Ovary (tissue), 9 donors: ENCODE data around the gene PRDM16. TPM values are rescaled to one million over a fixed set of nuclear protein-coding genes. Genes with fewer than 3 reads are reported as not detected.

ENCODE experiments used
- DNase-seq, 5 donors: peaks; one replicate each; pipeline ENCODE4 v3.0.0-alpha.2; 2019 to 2020
- H3K27ac ChIP-seq, 2 donors: fragments of 200-600 bp; one replicate each; pipeline versions ENCODE4 v1.5.1 to v1.8.0; 2019 to 2022
- H3K27me3 ChIP-seq: fragments of 200-600 bp; one replicate; pipeline ENCODE4 v1.8.0; 2022
- H3K36me3 ChIP-seq: fragments of 200-600 bp; sonication (generic); one replicate; pipeline ENCODE4 v1.5.1; 2019
- H3K4me1 ChIP-seq: one replicate; pipeline ENCODE4 v1.8.1; 2013; ENCODE audit warnings: mild to moderate bottlenecking, moderate library complexity; ENCODE audit not compliant: insufficient read depth
- H3K4me3 ChIP-seq: fragments of 200-600 bp; sonication (generic); one replicate; pipeline ENCODE4 v1.5.1; 2017
- H3K9me3 ChIP-seq, 2 donors: fragments of 200-600 bp in 1 of 2; sonication (generic) in 1 of 2; one replicate each; pipeline versions ENCODE4 v1.5.1 to v1.8.1; 2013 to 2019; ENCODE audit warnings: mild to moderate bottlenecking in 1 of 2, moderate library complexity in 1 of 2
- EP300 ChIP-seq: sonication (generic); formaldehyde crosslinking; IDR thresholded peaks from one replicate; pipeline ENCODE4 v1.6.1; 2017; ENCODE audit warnings: antibody characterized with exemption
- POLR2A ChIP-seq: fragments of 450-650 bp; IDR thresholded peaks from one replicate; pipeline ENCODE4 v1.6.1; 2017; ENCODE audit warnings: antibody characterized with exemption, mild to moderate bottlenecking, moderate library complexity
- WGBS, 3 donors: extraction: QIAGEN DNeasy Blood & Tissue Kit in 1 of 3; methylation state at CpG; one replicate each; pipeline versions ENCODE4 v1.1.5 to v1.1.7; 2013 to 2017; 5-methylcytosine and 5-hydroxymethylcytosine counted together
- intact Hi-C, 4 donors: fragments of 100-400 bp; cut with DNase I; formaldehyde crosslinking; loops; one replicate each; pipeline versions ENCODE4 v1.11.0 to v1.15.1; 2022 to 2023
- polyA plus RNA-seq, 2 donors: library from polyadenylated mRNA; stranded (reverse); fragments of 200-250 nt in 1 of 2; fragments of 350-450 nt in 1 of 2; fragmentation: Illumina TruSeq in 1 of 2; extraction: RNeasy Lipid Tissue Mini Kit (QIAGEN cat#74804) in 1 of 2; gene quantifications; one replicate each; pipeline ENCODE4 v1.2.3, GENCODE V29; 2013 to 2014
- total RNA-seq, 7 donors: library from RNA; depleted of rRNA in 2 of 7; stranded (reverse); fragments of >200 nt in 2 of 7; fragmentation: NEBNext Ultra II Directional in 3 of 7; extraction: Animal tissue kit (Norgen Biotek cat#: 25700) in 3 of 7; gene quantifications; one replicate each; pipeline versions ENCODE4 v1.1.0 to v1.2.4, GENCODE V29; 2016 to 2023
- TF ChIP-seq, protein P1 (sequence below), 3 donors: fragments of 450-650 bp in 2 of 3; fragments of 200-600 bp in 1 of 3; IDR thresholded peaks; one replicate each; pipeline versions ENCODE4 v1.5.1 to v1.8.0; 2016 to 2022; ENCODE audit warnings: antibody characterized with exemption in 3 of 3, mild to moderate bottlenecking in 1 of 3
- donor health status: DM: no; HTN: no; CAD: no; lungs with moderate emphysema.
- donor health status: DM: no; HTN: no; CAD: no.
- donor health status: Bipolar disorder and iron deficiency.
- donor health status: DM: yes; HTN: yes; CAD: no.
- donor health status: DM: no; HTN: no; CAD: no.
- donor health status: DM: yes; HTN: yes; CAD: no.

Gene PRDM16
- total and polyA plus RNA-seq, 9 donors = 1.1 to 17.3 (median 3.9) TPM

- Histone ChIP-seq H3K27ac (no peak overlapping the region), H3K4me3 (no peak overlapping the region), H3K27me3 (no peaks in the 10 kb centered on the region), H3K9me3 (no peaks in the 10 kb centered on the region), H3K4me1 (peaks cover 11% of the 10 kb centered on the region), H3K36me3 (no peaks in the 10 kb centered on the region)
- intact Hi-C loops = no loop called here
- TF ChIP-seq POLR2A (no peak), EP300 (no peak)
- TF ChIP-seq, protein P1, sequence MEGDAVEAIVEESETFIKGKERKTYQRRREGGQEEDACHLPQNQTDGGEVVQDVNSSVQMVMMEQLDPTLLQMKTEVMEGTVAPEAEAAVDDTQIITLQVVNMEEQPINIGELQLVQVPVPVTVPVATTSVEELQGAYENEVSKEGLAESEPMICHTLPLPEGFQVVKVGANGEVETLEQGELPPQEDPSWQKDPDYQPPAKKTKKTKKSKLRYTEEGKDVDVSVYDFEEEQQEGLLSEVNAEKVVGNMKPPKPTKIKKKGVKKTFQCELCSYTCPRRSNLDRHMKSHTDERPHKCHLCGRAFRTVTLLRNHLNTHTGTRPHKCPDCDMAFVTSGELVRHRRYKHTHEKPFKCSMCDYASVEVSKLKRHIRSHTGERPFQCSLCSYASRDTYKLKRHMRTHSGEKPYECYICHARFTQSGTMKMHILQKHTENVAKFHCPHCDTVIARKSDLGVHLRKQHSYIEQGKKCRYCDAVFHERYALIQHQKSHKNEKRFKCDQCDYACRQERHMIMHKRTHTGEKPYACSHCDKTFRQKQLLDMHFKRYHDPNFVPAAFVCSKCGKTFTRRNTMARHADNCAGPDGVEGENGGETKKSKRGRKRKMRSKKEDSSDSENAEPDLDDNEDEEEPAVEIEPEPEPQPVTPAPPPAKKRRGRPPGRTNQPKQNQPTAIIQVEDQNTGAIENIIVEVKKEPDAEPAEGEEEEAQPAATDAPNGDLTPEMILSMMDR (IDR thresholded peaks at IDR 0.05) = no peak
- WGBS, 3 donors = 58 to 72% (median 72%) methylated on average over 22 of the region's 22 CpGs
- DNase-seq = no peak
Observed at GRCh38 chr1:3365523-3366125, 296.6 kb downstream of the PRDM16 start.

- intact Hi-C loops = no loop called here
- H3K36me3 ChIP-seq = no peaks in the 10 kb centered on the region
- peaks cover 11% of the 10 kb centered on the region for H3K4me1 ChIP-seq
- H3K4me3 ChIP-seq = no peak overlapping the region
- WGBS, 3 donors = 44 to 53% (median 46%) methylated on average over 42 of the region's 42 CpGs
- H3K27me3 ChIP-seq = no peaks in the 10 kb centered on the region
- no peaks in the 10 kb centered on the region for H3K9me3 ChIP-seq
- H3K27ac ChIP-seq = no peak overlapping the region
- peak in 2 of 5 donors; percentile 23 to 53 for DNase-seq
- TF ChIP-seq, protein P1 (IDR thresholded peaks at IDR 0.05) = no peak
- TF ChIP-seq EP300 (no peak), POLR2A (no peak)
Observed at GRCh38 chr1:3366126-3367051, 297.4 kb downstream of the PRDM16 start.

DNA sequence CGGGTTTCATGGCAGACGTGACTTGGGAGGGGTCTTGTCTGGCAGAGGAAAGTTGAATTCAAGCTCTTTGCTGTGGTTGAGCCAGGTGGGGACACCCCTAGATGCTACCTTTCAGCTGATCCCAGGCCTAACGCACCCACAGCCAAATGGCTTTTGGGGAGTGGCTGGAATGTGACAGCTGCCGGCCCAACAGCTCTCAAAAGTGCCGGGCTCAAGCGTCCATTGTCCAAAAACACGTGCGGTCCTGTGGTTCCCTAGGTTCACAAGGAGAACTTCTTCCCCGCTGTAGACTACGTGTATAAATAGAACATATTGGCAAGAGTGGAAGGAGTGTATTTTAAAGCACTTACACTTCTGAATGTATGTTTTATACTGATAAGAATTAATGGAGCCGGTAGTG, 298.4 kb downstream of the PRDM16 start:
- Histone ChIP-seq H3K36me3 (no peaks in the 10 kb centered on the region), H3K27ac (no peak overlapping the region), H3K4me3 (no peak overlapping the region), H3K4me1 (peaks cover 11% of the 10 kb centered on the region), H3K27me3 (no peaks in the 10 kb centered on the region), H3K9me3 (no peaks in the 10 kb centered on the region)
- intact Hi-C loops = no loop called here
- no peak for DNase-seq
- 81 to 85% (median 84%) methylated on average over 11 of the region's 11 CpGs for WGBS, 3 donors
- TF ChIP-seq, protein P1 (IDR thresholded peaks at IDR 0.05) = no peak
- TF ChIP-seq POLR2A (no peak), EP300 (no peak)

DNA sequence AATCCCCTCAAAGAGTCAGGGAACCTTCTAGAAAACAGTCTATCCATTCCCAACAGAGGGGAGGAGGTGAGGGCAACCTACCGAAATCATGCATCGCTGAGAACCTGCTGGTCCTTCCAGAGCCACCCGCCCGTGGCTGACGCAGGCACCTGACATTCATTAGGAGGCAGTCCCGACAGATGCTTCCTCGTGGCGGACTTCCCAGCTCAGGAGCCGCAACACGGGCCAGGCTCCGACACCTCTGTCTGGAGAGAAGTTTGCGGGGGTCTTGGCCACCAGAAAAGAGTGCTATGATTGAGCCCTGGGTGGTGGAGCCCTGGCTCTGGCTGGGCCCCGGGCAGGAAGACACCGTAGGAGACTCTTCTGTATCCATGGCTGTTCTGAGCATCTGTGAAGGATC, 299.1 kb downstream of the PRDM16 start:
- WGBS, 3 donors = 86 to 91% (median 88%) methylated on average over 14 of the region's 14 CpGs
- no peak for TF ChIP-seq EP300
- TF ChIP-seq, protein P1 (IDR thresholded peaks at IDR 0.05) = no peak
- no peak for TF ChIP-seq POLR2A
- no peaks in the 10 kb centered on the region for H3K36me3 ChIP-seq
- H3K4me1 ChIP-seq = peaks cover 11% of the 10 kb centered on the region
- no peak overlapping the region for H3K27ac ChIP-seq
- DNase-seq = no peak
- H3K27me3 ChIP-seq = no peaks in the 10 kb centered on the region
- no peak overlapping the region for H3K4me3 ChIP-seq
- H3K9me3 ChIP-seq = no peaks in the 10 kb centered on the region
- intact Hi-C loops = no loop called here
